ENCODE data around the gene SERPINB1. TPM values are rescaled to one million over a fixed set of nuclear protein-coding genes. Genes with fewer than 3 reads are reported as not detected.

The SERPINB1 gene
- total RNA-seq, 4 donors from 2014 or later = 21.3 to 29.0 (median 23.1) TPM

DNA sequence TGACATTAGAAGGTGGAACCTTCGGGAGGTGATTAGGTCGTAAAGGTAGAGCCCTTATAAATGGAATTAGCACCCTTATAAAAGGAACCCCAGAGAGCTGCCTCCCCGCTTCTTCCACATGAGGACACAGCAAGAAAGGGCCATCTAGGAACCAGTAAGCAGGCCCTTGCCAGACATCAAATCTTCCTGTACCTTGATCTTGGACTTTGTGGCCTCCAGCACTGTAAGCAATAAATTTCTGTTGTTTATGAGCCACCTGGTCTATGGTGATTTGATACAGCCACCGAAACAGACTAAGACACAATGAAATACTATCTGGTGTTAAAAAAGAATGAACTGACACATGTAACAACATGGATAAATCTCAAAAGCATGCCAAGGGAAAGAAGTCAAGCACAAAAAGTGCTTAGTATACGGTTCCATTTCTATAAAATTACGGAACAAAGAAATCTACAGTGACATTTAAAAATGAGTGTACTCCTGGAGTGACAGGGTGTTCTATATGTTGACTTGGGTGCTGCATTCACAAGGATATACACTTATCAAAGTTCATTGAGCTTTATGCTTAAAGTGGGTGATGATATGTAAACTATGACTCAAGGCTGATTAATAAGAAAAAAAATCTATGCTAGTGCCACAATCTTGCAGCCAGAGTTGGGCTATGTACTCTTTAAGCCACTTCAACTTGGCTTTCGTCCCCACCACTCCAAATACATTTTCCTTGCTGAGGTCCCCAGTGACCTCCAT, 18.4 kb downstream of the SERPINB1 start:
- WGBS, 2 donors = 91 to 92% methylated on average over 7 of the region's 7 CpGs

DNA sequence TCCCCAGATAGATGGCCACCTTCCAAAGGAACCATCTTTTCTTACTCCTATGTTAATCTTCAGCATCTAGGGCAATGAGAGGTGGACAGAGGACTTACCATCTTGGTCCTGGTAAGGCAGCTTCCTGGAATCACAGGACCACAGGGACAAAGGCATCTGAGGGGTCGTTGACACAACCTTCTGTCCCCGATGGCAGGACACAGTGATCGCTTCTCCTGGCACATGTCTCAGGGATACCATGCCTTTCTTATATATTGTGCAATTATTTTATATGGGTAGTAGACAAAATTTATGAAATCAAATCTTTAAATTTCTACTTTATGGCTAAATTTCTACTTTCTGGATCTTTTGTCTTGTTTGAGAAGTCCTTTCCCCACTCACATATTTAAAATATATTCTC, 20.1 kb downstream of the SERPINB1 start:
- Histone ChIP-seq H3K9me3 (no peaks in the 10 kb centered on the region), H3K4me1 (peaks cover 0 to 34% (median 0%) of the 10 kb centered on the region in 4 donors), H3K27me3 (no peaks in the 10 kb centered on the region), H3K27ac (no peak overlapping the region), H3K36me3 (peaks cover 0 to 4% (median 0%) of the 10 kb centered on the region in 3 donors), H3K4me3 (no peak overlapping the region)
- WGBS, 2 donors = 94% methylated on average over 3 of the region's 3 CpGs
- TF ChIP-seq, protein P1, sequence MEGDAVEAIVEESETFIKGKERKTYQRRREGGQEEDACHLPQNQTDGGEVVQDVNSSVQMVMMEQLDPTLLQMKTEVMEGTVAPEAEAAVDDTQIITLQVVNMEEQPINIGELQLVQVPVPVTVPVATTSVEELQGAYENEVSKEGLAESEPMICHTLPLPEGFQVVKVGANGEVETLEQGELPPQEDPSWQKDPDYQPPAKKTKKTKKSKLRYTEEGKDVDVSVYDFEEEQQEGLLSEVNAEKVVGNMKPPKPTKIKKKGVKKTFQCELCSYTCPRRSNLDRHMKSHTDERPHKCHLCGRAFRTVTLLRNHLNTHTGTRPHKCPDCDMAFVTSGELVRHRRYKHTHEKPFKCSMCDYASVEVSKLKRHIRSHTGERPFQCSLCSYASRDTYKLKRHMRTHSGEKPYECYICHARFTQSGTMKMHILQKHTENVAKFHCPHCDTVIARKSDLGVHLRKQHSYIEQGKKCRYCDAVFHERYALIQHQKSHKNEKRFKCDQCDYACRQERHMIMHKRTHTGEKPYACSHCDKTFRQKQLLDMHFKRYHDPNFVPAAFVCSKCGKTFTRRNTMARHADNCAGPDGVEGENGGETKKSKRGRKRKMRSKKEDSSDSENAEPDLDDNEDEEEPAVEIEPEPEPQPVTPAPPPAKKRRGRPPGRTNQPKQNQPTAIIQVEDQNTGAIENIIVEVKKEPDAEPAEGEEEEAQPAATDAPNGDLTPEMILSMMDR (IDR thresholded peaks at IDR 0.05) = no peak
- TF ChIP-seq EP300 (IDR thresholded peaks at IDR 0.05) = no peak
- TF ChIP-seq POLR2A (IDR thresholded peaks at IDR 0.05) = no peak
- no peak for DNase-seq (ENCODE audit: low spot score in 2 of 2)

More for the DNA sequence above, 18.4 kb downstream of the SERPINB1 start:
- Histone ChIP-seq H3K27ac (no peak overlapping the region), H3K4me1 (peaks cover 0 to 25% (median 0%) of the 10 kb centered on the region in 4 donors), H3K9me3 (no peaks in the 10 kb centered on the region), H3K4me3 (no peak overlapping the region), H3K27me3 (no peaks in the 10 kb centered on the region), H3K36me3 (peaks cover 0 to 4% (median 0%) of the 10 kb centered on the region in 3 donors)
- DNase-seq (ENCODE audit: low spot score in 2 of 2) = no peak
- TF ChIP-seq POLR2A (IDR thresholded peaks at IDR 0.05) = no peak
- TF ChIP-seq, protein P1 (IDR thresholded peaks at IDR 0.05) = no peak
- no peak for TF ChIP-seq EP300 (IDR thresholded peaks at IDR 0.05)

DNA sequence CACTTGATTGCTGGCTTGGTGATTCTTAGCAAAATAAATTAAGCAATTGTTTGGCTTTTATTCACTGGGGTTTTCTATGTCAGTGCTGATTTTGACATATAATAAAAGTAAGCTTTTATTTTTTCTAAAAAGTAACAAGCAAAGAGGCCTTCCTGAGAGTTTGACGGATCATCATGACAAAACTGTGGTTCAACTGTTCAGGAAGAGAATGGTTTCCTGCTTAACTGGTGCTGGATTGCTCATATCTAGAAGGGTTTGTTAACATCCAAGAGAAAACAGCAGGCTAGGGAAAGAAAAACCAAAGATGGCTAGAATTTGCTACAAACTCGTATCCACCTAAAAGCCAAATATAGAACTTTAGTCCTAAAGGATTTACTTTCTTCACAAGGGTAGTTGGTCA, 21.2 kb downstream of the SERPINB1 start:
- DNase-seq (ENCODE audit: low spot score in 2 of 2) = no peak
- no peaks in the 10 kb centered on the region for H3K27me3 ChIP-seq
- H3K4me1 ChIP-seq = peaks cover 0 to 34% (median 0%) of the 10 kb centered on the region in 4 donors
- 61 to 66% methylated on average over 2 of the region's 2 CpGs for WGBS, 2 donors
- no peak for TF ChIP-seq EP300 (IDR thresholded peaks at IDR 0.05)
- TF ChIP-seq, protein P1 (IDR thresholded peaks at IDR 0.05) = no peak
- no peak for TF ChIP-seq POLR2A (IDR thresholded peaks at IDR 0.05)
- H3K9me3 ChIP-seq = peaks cover 0 to 11% (median 0%) of the 10 kb centered on the region in 4 donors
- H3K27ac ChIP-seq = no peak overlapping the region
- no peak overlapping the region for H3K4me3 ChIP-seq
- peaks cover 0 to 12% (median 0%) of the 10 kb centered on the region in 3 donors for H3K36me3 ChIP-seq

DNA sequence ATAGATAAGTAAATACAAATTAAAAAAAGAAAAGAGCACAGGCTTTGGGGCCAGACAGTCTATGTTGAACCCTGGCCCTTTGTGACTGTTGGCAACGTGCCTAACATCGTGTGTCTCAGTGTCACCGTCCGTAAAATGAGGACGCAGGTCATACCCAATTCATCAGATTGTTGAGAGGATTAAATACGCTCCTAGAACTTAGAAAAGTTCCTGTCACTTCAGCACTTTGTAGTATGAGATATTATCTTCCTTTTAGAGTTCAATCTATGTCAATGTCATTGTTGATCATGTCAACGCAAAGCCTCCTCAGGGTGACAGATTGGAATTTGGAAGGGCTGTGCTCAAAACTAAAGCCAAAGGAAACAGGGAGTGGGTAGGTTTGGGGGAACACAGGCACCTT, 21.7 kb downstream of the SERPINB1 start:
- TF ChIP-seq, protein P1 (IDR thresholded peaks at IDR 0.05) = no peak
- TF ChIP-seq POLR2A (IDR thresholded peaks at IDR 0.05) (no peak), EP300 (IDR thresholded peaks at IDR 0.05) (no peak)
- Histone ChIP-seq H3K4me1 (peaks cover 0 to 34% (median 0%) of the 10 kb centered on the region in 4 donors), H3K27ac (no peak overlapping the region), H3K9me3 (peaks cover 0 to 15% (median 0%) of the 10 kb centered on the region in 4 donors), H3K36me3 (peaks cover 0 to 12% (median 0%) of the 10 kb centered on the region in 3 donors), H3K27me3 (no peaks in the 10 kb centered on the region), H3K4me3 (no peak overlapping the region)
- WGBS, 2 donors = 56 to 58% methylated on average over 7 of the region's 7 CpGs
- DNase-seq (ENCODE audit: low spot score in 2 of 2) = no peak

DNA sequence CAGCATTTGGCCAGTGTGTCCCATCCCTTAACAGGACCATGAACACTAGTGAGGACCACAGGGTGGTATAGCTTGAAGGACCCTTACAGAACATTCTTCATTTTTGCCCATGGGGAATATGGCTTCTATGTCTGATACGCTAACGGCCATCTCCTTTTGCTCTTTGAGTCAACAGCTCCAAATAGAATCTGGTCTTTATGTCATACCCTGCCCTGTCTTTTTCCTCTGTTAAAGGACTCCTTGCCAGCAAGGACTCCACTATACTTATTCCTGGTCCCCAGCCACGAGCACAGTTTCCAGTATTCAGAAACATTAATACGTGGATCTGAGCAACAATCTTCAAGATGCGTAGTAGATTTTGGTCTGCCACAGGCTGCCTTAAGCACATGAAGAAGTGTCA, 22.5 kb downstream of the SERPINB1 start:
- TF ChIP-seq, protein P1 (IDR thresholded peaks at IDR 0.05) = no peak
- TF ChIP-seq EP300 (IDR thresholded peaks at IDR 0.05) = no peak
- TF ChIP-seq POLR2A (IDR thresholded peaks at IDR 0.05) = no peak
- Histone ChIP-seq H3K4me3 (no peak overlapping the region), H3K4me1 (peaks cover 0 to 34% (median 0%) of the 10 kb centered on the region in 4 donors), H3K36me3 (peaks cover 0 to 8% (median 0%) of the 10 kb centered on the region in 3 donors), H3K27me3 (no peaks in the 10 kb centered on the region), H3K27ac (peak overlapping the region; percentile 23 to 71 (median 45)), H3K9me3 (peaks cover 0 to 15% (median 0%) of the 10 kb centered on the region in 4 donors)
- DNase-seq (ENCODE audit: low spot score in 2 of 2) = no peak
- 82 to 87% methylated on average over 5 of the region's 5 CpGs for WGBS, 2 donors

Data from tibial nerve (tissue), 4 donors.